VCaP (cell line): Measurements from ENCODE around the gene AKAP5.
A peak's percentile ranks its signal among the peaks of the same experiment; 100 is the strongest.

Experiments used
- H3K27ac ChIP-seq: fragments of 450-650 bp; 2 replicates; pipeline ENCODE4 v1.5.1; 2017
- CTCF ChIP-seq: fragments of 450-650 bp; conservative IDR thresholded peaks from 2 replicates; pipeline ENCODE4 v1.5.1; 2017; ENCODE audit warnings: mild to moderate bottlenecking, moderate library complexity

AKAP5 gene

GRCh38 chr14:64463195-64463594 lies 2.1 kb upstream of the AKAP5 start:
- no peak for TF ChIP-seq CTCF
- H3K27ac ChIP-seq: no peak overlapping the region

DNA sequence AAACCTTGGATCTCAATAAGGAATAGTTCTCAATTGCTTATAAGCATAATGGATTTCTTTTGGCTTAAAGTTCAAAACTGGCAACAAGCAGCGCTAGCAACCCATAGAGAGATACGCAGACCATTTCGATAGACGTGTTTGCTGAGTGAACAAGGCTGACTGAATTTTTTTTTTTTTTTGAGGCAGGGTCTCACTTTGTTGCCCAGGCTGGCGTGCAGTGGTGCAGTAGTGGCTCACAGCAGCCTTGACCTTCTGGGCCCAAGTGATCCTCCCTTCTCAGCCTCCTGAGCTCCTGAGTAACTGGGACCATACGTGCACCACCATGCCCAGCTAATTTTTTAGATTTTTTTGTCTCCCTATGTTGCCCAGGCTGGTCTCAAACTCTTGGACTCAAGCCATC lies 1.4 kb upstream of the AKAP5 start:
- no peak overlapping the region for H3K27ac ChIP-seq

GRCh38 chr14:64464651-64465050 lies 648 bp upstream of the AKAP5 start:
- no peak for TF ChIP-seq CTCF
- peak overlapping the region; percentile 84 for H3K27ac ChIP-seq

More for the DNA sequence above, 1.4 kb upstream of the AKAP5 start:
- TF ChIP-seq CTCF: no peak

DNA sequence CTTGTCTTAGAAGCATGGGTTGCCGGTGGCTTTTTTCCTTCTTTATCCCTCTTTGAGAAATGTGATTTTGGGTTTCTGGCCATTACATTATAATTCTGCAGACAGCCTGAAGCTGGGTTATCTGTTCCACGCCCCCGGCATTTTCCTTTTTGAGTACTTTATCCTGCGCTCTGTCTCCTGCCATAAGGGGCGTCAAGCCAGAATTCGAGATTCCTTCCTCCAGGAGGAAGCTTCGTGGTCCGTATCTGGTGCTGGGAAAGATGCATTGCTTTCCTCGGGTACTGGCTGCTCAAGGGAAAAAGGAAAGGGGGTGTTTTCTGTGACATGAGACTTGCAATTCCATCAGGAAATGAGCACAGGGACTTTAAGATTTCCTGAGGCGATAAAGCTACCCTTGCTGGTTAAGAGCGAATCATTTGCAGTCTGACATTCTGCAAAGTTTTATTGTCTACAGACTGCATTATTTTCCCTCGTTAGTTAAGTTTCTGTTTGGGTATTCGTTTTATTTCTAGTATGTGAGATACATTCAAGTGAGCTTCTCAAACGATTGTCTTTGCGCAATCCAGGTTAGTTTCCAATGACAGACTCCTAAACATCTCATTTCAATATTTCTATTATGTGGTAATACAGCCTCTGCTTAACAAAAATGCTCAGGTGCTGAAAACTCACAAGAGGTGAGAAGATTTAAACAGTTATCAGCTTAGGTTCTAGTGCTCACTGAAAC lies 694 bp downstream of the AKAP5 start:
- TF ChIP-seq CTCF: no peak
- peak overlapping the region; percentile 84 for H3K27ac ChIP-seq

GRCh38 chr14:64467101-64467500 lies 1.8 kb downstream of the AKAP5 start:
- H3K27ac ChIP-seq: peak overlapping the region; percentile 84
- TF ChIP-seq CTCF: no peak

- H3K27ac ChIP-seq: peak overlapping the region; percentile 84
- no peak for TF ChIP-seq CTCF
Measured at GRCh38 chr14:64467566-64467965, 2.3 kb downstream of the AKAP5 start.

GRCh38 chr14:64468451-64468850 lies 3.2 kb downstream of the AKAP5 start:
- peak overlapping the region; percentile 84 for H3K27ac ChIP-seq
- no peak for TF ChIP-seq CTCF
